Karpas-422 (cell line): Measurements from ENCODE around the gene ACSF3. TPM values are rescaled to one million over a fixed set of nuclear protein-coding genes. Genes with fewer than 3 reads are reported as not detected.

Experiments
- DNase-seq: peaks from one replicate; pipeline ENCODE4 v3.0.0-alpha.2; 2015
- H2AFZ ChIP-seq: fragments of 200-600 bp; sonication (generic); 2 replicates; pipeline ENCODE4 v1.6.1; 2014; ENCODE audit warnings: antibody characterized with exemption, low read length, mixed read lengths
- H3K27ac ChIP-seq: fragments of 200-600 bp; sonication (generic); 2 replicates; pipeline ENCODE4 v1.5.1; 2014; ENCODE audit warnings: mild to moderate bottlenecking, low read length, moderate library complexity
- H3K27me3 ChIP-seq: fragments of 200-600 bp; sonication (generic); 2 replicates; pipeline ENCODE4 v1.6.1; 2014; ENCODE audit warnings: low read length, mixed read lengths
- H3K36me3 ChIP-seq: fragments of 200-600 bp; sonication (generic); 2 replicates; pipeline ENCODE4 v1.6.1; 2014; ENCODE audit warnings: low read length, mixed read lengths; ENCODE audit not compliant: insufficient read depth
- H3K4me1 ChIP-seq: fragments of 200-600 bp; sonication (generic); 2 replicates; pipeline ENCODE4 v1.6.1; 2014; ENCODE audit warnings: mild to moderate bottlenecking, low read length, mixed read lengths
- H3K4me2 ChIP-seq: fragments of 200-600 bp; sonication (generic); 2 replicates; pipeline ENCODE4 v1.6.1; 2014; ENCODE audit warnings: low read length, low read depth, mild to moderate bottlenecking; ENCODE audit not compliant: poor library complexity, severe bottlenecking
- H3K4me3 ChIP-seq: fragments of 200-600 bp; sonication (generic); 2 replicates; pipeline ENCODE4 v1.5.1; 2014; ENCODE audit warnings: mild to moderate bottlenecking, antibody characterized with exemption, low read length, mixed read lengths
- H3K79me2 ChIP-seq: fragments of 200-600 bp; sonication (generic); 2 replicates; pipeline ENCODE4 v1.6.1; 2014; ENCODE audit warnings: mild to moderate bottlenecking, low read length, mixed read lengths
- H3K9ac ChIP-seq: fragments of 200-600 bp; sonication (generic); 2 replicates; pipeline ENCODE4 v1.6.0; 2014; ENCODE audit warnings: low read length
- H3K9me2 ChIP-seq: fragments of 200-600 bp; sonication (generic), shearing (Covaris generic); replicated peaks from 2 replicates; pipeline ENCODE4 v1.6.0; 2014; ENCODE audit warnings: mild to moderate bottlenecking, low read length, moderate library complexity; ENCODE audit not compliant: insufficient read depth
- H3K9me3 ChIP-seq: fragments of 300-700, 200-600 bp; sonication (generic); 2 replicates; pipeline ENCODE4 v1.6.1; 2014; ENCODE audit warnings: low read length, mixed read lengths
- H4K20me1 ChIP-seq: fragments of 200-600 bp; sonication (generic); 2 replicates; pipeline ENCODE4 v1.6.1; 2014; ENCODE audit warnings: mild to moderate bottlenecking, antibody characterized with exemption, low read length, low read depth; ENCODE audit not compliant: insufficient read depth
- total RNA-seq: library from RNA; depleted of rRNA; stranded (reverse); fragments of >200 nt; shearing (Covaris generic); gene quantifications from 2 replicates; pipeline ENCODE4 v1.2.3, GENCODE V29; 2014; ENCODE audit warnings: low replicate concordance

Gene ACSF3
- total RNA-seq, 1 experiment from 2014 or later: 30.4 TPM

DNA sequence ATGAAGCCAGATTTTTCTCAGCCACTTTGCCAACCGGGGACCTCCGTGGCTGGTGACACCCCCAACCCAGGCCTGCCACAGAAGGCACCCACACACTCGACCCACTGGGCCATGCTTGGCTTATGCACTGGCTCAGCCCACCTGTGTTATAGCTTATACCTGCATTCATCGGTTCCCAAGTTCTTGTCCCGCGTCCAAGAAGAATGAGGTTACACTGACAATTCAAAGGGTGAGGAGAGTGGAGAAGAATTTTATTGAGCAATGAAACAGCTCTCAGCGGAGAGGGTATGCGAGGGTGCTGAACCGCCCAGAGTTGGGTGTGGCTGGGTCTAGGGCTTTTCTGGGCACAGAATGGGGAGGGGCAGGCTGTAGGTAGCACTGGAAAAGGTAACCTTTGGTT, 55.7 kb downstream of the ACSF3 start:
- H4K20me1 ChIP-seq: no peaks in the 10 kb centered on the region
- peaks cover 8% of the 10 kb centered on the region for H3K36me3 ChIP-seq
- no peaks in the 10 kb centered on the region for H3K9me2 ChIP-seq
- H3K4me2 ChIP-seq: no peak overlapping the region
- no peak overlapping the region for H3K27ac ChIP-seq
- DNase-seq: no peak
- H3K27me3 ChIP-seq: no peaks in the 10 kb centered on the region
- no peak overlapping the region for H2AFZ ChIP-seq
- no peak overlapping the region for H3K4me3 ChIP-seq
- no peaks in the 10 kb centered on the region for H3K79me2 ChIP-seq
- H3K4me1 ChIP-seq: no peaks in the 10 kb centered on the region
- no peak overlapping the region for H3K9ac ChIP-seq
- no peaks in the 10 kb centered on the region for H3K9me3 ChIP-seq

DNA sequence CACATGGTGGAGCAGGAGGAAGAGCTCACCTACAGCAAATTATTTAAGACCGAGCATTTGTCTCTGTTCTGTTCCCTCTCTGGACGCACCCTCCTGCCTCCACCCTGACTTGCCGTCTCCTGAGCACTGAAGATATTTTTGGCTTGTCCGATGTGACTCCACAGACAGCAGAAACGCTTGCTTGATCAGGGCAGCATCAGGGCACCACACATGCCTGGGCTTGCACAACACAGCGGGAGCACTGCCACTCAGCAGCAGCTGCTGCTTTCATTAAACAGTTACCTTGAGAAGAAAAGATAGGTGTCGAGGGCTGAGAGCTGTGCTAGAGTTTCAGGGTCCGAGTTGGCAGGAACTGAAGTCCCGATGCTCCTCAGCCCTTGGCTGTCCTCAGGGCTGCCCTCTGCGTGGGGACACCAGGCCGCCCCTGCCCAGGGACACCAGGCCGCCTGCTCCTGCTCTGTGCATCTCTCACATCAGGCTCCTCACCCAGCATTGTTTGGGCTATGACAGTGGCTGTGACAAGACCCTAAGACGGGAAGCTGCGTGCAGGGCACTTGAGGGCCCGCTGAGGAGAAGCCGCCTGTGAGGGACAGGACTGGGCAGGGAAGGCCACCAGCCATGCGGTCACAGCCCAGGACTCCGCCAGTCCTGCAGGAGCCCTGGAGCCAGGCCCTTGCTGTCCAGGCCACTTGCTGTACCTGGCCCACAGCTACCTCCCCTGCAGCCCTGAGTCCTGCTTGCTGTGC, 56.6 kb downstream of the ACSF3 start:
- no peak overlapping the region for H3K27ac ChIP-seq
- H3K36me3 ChIP-seq: peaks cover 8% of the 10 kb centered on the region
- no peaks in the 10 kb centered on the region for H3K4me1 ChIP-seq

DNA sequence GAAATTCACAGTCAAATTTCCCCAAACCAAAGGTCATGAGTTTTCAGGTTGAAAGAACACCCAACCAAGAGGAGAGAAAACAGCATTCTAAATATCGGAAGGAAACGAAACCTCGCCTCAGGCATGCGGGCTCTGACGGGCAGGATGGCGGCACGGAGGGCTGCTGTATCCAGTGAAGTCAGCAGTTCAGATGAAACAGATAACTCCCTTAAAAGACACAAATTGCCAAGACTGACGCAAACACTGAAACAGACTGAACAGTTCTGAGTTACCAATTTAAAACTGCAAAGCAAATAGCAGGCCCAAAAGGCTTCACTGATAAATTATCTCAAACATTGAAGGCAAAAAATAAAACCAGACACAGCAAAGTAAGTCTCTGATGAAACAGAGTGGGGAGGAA, 57.3 kb downstream of the ACSF3 start:
- H2AFZ ChIP-seq: no peak overlapping the region
- H3K27me3 ChIP-seq: no peaks in the 10 kb centered on the region
- no peak for DNase-seq
- peaks cover 8% of the 10 kb centered on the region for H3K36me3 ChIP-seq
- H3K27ac ChIP-seq: no peak overlapping the region
- no peaks in the 10 kb centered on the region for H3K4me1 ChIP-seq
- H3K9ac ChIP-seq: no peak overlapping the region
- no peaks in the 10 kb centered on the region for H3K9me3 ChIP-seq
- H3K9me2 ChIP-seq: no peaks in the 10 kb centered on the region
- no peaks in the 10 kb centered on the region for H4K20me1 ChIP-seq
- H3K4me2 ChIP-seq: no peak overlapping the region
- H3K4me3 ChIP-seq: no peak overlapping the region
- no peaks in the 10 kb centered on the region for H3K79me2 ChIP-seq

More for the DNA sequence above, 56.6 kb downstream of the ACSF3 start:
- no peak for DNase-seq
- Histone ChIP-seq H3K79me2 (no peaks in the 10 kb centered on the region), H4K20me1 (no peaks in the 10 kb centered on the region), H3K9ac (no peak overlapping the region), H3K9me3 (no peaks in the 10 kb centered on the region), H3K9me2 (no peaks in the 10 kb centered on the region), H3K27me3 (no peaks in the 10 kb centered on the region), H2AFZ (no peak overlapping the region), H3K4me2 (no peak overlapping the region), H3K4me3 (no peak overlapping the region)

DNA sequence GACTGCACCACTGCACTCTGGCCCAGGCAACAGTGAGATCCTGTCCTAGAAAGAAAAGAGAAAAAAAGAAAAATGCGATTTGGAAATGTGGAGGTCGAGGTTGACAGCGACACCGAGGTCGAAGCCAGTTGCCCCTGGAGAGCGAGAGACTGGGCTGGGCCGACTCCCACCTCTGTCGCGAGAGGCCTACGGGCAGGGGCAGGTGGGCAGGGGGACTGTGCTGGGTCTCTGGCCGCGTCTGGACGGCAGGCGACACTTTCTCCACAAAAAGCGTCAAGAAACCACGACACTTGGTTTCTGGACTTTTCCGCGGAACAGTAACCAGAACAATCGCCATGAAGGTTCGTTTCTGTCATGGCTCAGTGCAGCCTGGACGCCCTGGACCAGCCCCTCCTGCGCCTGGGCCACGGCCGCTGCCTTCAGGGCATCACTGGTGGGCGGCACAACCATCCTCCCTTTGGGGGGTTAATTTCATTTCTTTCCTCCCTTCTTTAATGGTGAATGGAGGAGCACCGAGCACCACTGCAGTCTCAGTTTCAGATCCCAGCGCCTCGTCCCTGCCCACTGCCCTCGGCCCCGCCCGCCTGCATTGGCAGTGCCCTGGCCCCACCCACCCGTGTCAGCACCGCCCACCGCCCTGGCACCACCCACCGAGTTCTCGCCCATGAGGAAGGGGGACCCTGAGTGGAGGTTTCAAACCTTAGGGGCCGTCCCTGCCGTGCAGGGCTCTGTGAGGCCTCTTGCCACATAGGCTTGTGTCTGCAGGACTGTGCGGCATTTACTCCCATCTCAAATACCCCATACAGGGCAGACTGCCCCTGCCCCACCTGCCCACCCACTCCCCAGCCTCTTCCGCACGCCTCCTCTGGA, 59.4 kb downstream of the ACSF3 start:
- no peak overlapping the region for H3K4me3 ChIP-seq
- no peak overlapping the region for H2AFZ ChIP-seq
- H3K79me2 ChIP-seq: no peaks in the 10 kb centered on the region
- H3K9me2 ChIP-seq: no peaks in the 10 kb centered on the region
- H3K9me3 ChIP-seq: no peaks in the 10 kb centered on the region; the same call in 1 of the 2 replicates
- peak; percentile 82 for DNase-seq
- no peak overlapping the region for H3K27ac ChIP-seq
- no peak overlapping the region for H3K4me2 ChIP-seq
- H3K36me3 ChIP-seq: peaks cover 8% of the 10 kb centered on the region
- no peaks in the 10 kb centered on the region for H4K20me1 ChIP-seq
- H3K9ac ChIP-seq: no peak overlapping the region
- H3K27me3 ChIP-seq: no peaks in the 10 kb centered on the region
- no peaks in the 10 kb centered on the region for H3K4me1 ChIP-seq

DNA sequence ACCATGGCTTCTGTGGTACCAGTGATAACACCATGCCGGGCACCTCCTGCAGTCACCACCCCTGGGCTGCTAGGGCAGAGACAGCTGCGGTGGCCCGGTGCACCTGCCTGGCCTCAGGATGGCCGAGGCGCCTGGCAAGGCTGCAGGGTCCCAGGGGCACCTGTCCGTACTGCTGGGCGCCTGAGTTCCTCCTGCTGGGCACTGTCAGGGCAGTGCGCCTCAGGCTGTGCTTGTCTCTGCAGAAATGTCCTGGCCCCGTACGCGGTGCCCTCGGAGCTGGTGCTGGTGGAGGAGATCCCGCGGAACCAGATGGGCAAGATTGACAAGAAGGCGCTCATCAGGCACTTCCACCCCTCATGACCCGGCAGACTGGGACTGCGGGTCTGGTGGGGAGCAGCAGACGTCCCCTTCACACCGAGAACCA, 60.2 kb downstream of the ACSF3 start:
- Histone ChIP-seq H2AFZ (no peak overlapping the region), H3K9ac (no peak overlapping the region), H3K4me1 (no peaks in the 10 kb centered on the region), H3K36me3 (peaks cover 5% of the 10 kb centered on the region), H3K4me2 (no peak overlapping the region), H4K20me1 (no peaks in the 10 kb centered on the region), H3K79me2 (no peaks in the 10 kb centered on the region), H3K9me3 (no peaks in the 10 kb centered on the region; the same call in 1 of the 2 replicates), H3K4me3 (no peak overlapping the region), H3K9me2 (no peaks in the 10 kb centered on the region), H3K27ac (no peak overlapping the region), H3K27me3 (no peaks in the 10 kb centered on the region)
- no peak for DNase-seq

DNA sequence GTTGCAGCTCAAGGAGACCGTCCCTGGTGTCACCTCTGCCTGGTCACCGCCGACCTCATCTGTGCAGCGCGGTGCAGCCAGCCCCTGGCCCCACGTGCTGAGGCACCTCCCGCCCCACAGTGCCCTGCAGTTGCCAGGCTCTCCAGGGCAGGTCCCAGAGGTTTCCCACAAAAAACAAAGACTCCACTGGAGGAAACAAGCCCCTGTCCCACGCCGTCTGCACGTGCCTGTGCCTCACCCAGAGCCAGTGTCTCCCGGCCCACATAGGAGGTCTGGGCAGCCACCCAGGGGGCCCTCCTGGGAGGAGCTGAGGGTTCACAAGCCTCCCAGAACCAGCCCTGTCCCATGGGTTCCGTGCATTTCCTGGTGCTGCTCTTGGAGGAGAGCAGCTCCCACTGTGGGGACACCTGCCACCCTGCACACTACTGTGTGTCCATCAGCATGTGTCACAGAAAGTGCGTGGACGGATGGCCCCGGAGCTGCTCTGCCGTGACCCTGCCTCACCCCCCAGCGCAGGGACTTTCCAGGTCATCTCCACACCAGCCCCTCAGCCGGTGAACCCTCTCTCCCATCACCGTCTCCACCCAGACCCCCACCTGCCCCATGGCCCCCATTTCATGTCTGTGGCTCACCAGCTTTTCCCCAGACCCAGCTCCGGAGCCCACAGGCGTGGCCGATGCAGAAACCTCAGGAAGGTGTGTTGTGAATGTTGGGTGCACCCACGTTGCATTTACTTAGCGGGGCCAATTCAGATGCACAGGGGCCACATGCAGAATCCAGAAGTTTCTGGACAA, 60.9 kb downstream of the ACSF3 start:
- Histone ChIP-seq H3K27me3 (no peaks in the 10 kb centered on the region), H3K9me3 (no peaks in the 10 kb centered on the region; the same call in 1 of the 2 replicates), H3K79me2 (no peaks in the 10 kb centered on the region), H3K4me2 (no peak overlapping the region), H3K9ac (no peak overlapping the region), H3K4me3 (no peak overlapping the region), H3K4me1 (no peaks in the 10 kb centered on the region), H3K27ac (no peak overlapping the region), H3K9me2 (no peaks in the 10 kb centered on the region), H3K36me3 (no peaks in the 10 kb centered on the region; the same call in 1 of the 2 replicates), H2AFZ (no peak overlapping the region), H4K20me1 (no peaks in the 10 kb centered on the region)
- DNase-seq: no peak

DNA sequence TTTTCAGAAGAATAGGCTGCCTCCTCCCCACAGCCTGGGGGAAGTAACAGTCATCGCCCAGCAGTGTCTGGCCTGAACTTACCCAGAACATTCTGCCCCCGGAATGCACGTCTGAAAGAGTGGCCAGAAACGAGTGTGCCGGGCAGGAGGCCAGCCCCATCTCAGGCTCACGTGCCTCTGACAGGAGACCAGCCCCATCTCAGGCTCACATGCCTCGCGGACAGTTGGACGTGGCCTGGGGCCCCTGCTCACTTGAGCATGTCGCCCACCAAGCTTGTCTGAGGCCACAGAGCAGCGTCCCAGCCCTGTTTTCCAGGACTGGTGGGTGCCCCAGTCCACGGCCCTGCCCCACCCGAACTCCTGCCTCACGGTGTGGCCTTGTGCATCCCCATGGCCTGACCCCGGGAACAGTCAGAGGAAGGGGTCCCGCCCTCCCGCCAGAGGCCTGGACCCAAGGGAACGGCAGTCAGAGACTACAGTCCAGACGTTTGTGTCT, 61.6 kb downstream of the ACSF3 start:
- DNase-seq: no peak
- Histone ChIP-seq H2AFZ (no peak overlapping the region), H3K9ac (no peak overlapping the region), H3K36me3 (no peaks in the 10 kb centered on the region; the same call in 1 of the 2 replicates), H3K27me3 (no peaks in the 10 kb centered on the region), H3K9me2 (no peaks in the 10 kb centered on the region), H3K4me2 (no peak overlapping the region), H3K79me2 (no peaks in the 10 kb centered on the region), H3K4me3 (no peak overlapping the region), H3K9me3 (no peaks in the 10 kb centered on the region; the same call in 1 of the 2 replicates), H4K20me1 (no peaks in the 10 kb centered on the region), H3K27ac (no peak overlapping the region), H3K4me1 (no peaks in the 10 kb centered on the region)
